Parathyroid adenoma (tissue), 2 donors: ENCODE results near the gene IREB2.

Experiments used
- H2AFZ ChIP-seq: fragments of 300-600 bp; sonication (generic); one replicate; pipeline ENCODE4 v1.7.0; 2017; ENCODE audit warnings: antibody characterized with exemption, mild to moderate bottlenecking
- H3K27ac ChIP-seq: fragments of 300-600 bp; sonication (generic); one replicate; pipeline ENCODE4 v1.7.0; 2017
- H3K27me3 ChIP-seq: fragments of 300-600 bp; sonication (generic); one replicate; pipeline ENCODE4 v1.7.0; 2017; ENCODE audit warnings: low read length; ENCODE audit not compliant: control insufficient read depth, insufficient read depth
- H3K36me3 ChIP-seq: fragments of 300-600 bp; sonication (generic); one replicate; pipeline ENCODE4 v1.7.0; 2017; ENCODE audit warnings: low read length; ENCODE audit not compliant: control insufficient read depth, insufficient read depth
- H3K4me1 ChIP-seq: fragments of 300-600 bp; sonication (generic); one replicate; pipeline ENCODE4 v1.7.0; 2017; ENCODE audit warnings: control low read depth
- H3K4me2 ChIP-seq: fragments of 300-600 bp; sonication (generic); one replicate; pipeline ENCODE4 v1.7.0; 2017; ENCODE audit warnings: low read length
- H3K4me3 ChIP-seq: fragments of 300-600 bp; sonication (generic); one replicate; pipeline ENCODE4 v1.7.0; 2017; ENCODE audit warnings: low read depth, low read length
- H3K79me2 ChIP-seq: fragments of 300-600 bp; sonication (generic); one replicate; pipeline ENCODE4 v1.7.0; 2017; ENCODE audit warnings: control low read depth
- H3K9ac ChIP-seq: fragments of 300-600 bp; sonication (generic); one replicate; pipeline ENCODE4 v1.7.0; 2017; ENCODE audit warnings: mild to moderate bottlenecking
- H3K9me3 ChIP-seq: fragments of 300-600 bp; sonication (generic); one replicate; pipeline ENCODE4 v1.7.0; 2017; ENCODE audit warnings: low read length; ENCODE audit not compliant: control insufficient read depth
- CTCF ChIP-seq: fragments of 300-600 bp; sonication (generic); IDR thresholded peaks from one replicate; pipeline ENCODE4 v1.7.0; 2017; ENCODE audit warnings: antibody characterized with exemption, mild to moderate bottlenecking
- donor health status: primary hyperparathyroidism.

The IREB2 gene

GRCh38 chr15:78456426-78456825 is 18.4 kb downstream of the IREB2 start:
- H3K27ac ChIP-seq, result no peak overlapping the region
- no peaks in the 10 kb centered on the region for H3K36me3 ChIP-seq
- no peak overlapping the region for H2AFZ ChIP-seq
- no peaks in the 10 kb centered on the region for H3K27me3 ChIP-seq
- no peak overlapping the region for H3K4me2 ChIP-seq
- H3K4me3 ChIP-seq, result no peak overlapping the region
- H3K4me1 ChIP-seq, result no peaks in the 10 kb centered on the region
- peaks cover 37% of the 10 kb centered on the region for H3K79me2 ChIP-seq
- TF ChIP-seq CTCF, result no peak
- no peaks in the 10 kb centered on the region for H3K9me3 ChIP-seq
- H3K9ac ChIP-seq, result no peak overlapping the region

DNA sequence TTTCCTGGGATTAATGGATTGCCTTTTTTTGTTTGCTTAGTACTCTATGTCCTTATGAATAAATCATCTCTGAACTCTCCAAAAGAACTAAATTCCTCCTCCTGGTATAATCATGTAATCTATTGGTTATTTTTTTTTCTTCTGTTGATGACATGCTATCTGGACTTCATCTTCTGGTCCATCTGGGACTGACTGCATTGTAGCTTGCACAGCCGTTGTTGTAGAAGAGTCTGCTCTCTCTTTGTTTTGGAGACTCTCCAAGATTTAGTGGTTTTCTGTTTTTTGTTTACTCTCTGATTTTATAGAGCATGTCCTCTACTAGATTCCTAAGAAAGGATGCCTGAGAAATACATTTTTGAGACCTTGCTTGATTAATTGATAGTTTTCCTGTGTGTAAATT is 19.1 kb downstream of the IREB2 start:
- H3K4me2 ChIP-seq, result no peak overlapping the region
- H3K27ac ChIP-seq, result no peak overlapping the region
- H3K4me3 ChIP-seq, result no peak overlapping the region
- TF ChIP-seq CTCF, result no peak
- H3K9me3 ChIP-seq, result no peaks in the 10 kb centered on the region
- no peak overlapping the region for H2AFZ ChIP-seq
- H3K27me3 ChIP-seq, result no peaks in the 10 kb centered on the region
- H3K4me1 ChIP-seq, result no peaks in the 10 kb centered on the region
- peaks cover 30% of the 10 kb centered on the region for H3K79me2 ChIP-seq
- H3K9ac ChIP-seq, result no peak overlapping the region
- H3K36me3 ChIP-seq, result no peaks in the 10 kb centered on the region

DNA sequence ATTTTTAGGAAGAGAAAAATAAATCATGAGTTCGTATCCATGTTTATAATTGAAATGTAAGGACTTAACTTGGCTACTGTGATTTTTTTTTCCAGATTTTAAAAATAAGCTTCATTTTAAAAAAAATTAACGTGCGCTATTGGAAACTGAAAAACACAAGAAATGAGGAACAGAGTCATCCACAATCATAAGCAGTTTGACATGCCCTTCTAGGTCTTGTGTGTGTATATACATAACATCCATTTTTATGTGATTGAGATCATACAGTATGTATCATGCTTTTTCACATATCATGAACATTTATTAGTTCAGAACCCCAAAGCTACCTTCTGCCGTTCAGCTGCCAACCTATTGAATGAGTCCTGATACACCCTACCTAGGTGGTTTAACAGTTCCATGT is 22.7 kb downstream of the IREB2 start:
- H3K9ac ChIP-seq, result no peak overlapping the region
- no peaks in the 10 kb centered on the region for H3K27me3 ChIP-seq
- no peak overlapping the region for H2AFZ ChIP-seq
- H3K79me2 ChIP-seq, result peaks cover 6% of the 10 kb centered on the region
- H3K27ac ChIP-seq, result no peak overlapping the region
- no peak for TF ChIP-seq CTCF
- no peaks in the 10 kb centered on the region for H3K36me3 ChIP-seq
- no peaks in the 10 kb centered on the region for H3K9me3 ChIP-seq
- H3K4me3 ChIP-seq, result no peak overlapping the region
- H3K4me2 ChIP-seq, result no peak overlapping the region
- H3K4me1 ChIP-seq, result no peaks in the 10 kb centered on the region

- H3K4me2 ChIP-seq, result no peak overlapping the region
- no peaks in the 10 kb centered on the region for H3K4me1 ChIP-seq
- TF ChIP-seq CTCF, result no peak
- peaks cover 6% of the 10 kb centered on the region for H3K79me2 ChIP-seq
- H2AFZ ChIP-seq, result no peak overlapping the region
- no peaks in the 10 kb centered on the region for H3K27me3 ChIP-seq
- H3K36me3 ChIP-seq, result no peaks in the 10 kb centered on the region
- no peak overlapping the region for H3K9ac ChIP-seq
- no peak overlapping the region for H3K27ac ChIP-seq
- no peaks in the 10 kb centered on the region for H3K9me3 ChIP-seq
- H3K4me3 ChIP-seq, result no peak overlapping the region
Observed at GRCh38 chr15:78461171-78461888, 23.3 kb downstream of the IREB2 start.

- no peak overlapping the region for H3K27ac ChIP-seq
- H3K4me1 ChIP-seq, result no peaks in the 10 kb centered on the region
- no peak overlapping the region for H3K4me3 ChIP-seq
- TF ChIP-seq CTCF, result no peak
- no peaks in the 10 kb centered on the region for H3K36me3 ChIP-seq
- H3K4me2 ChIP-seq, result no peak overlapping the region
- no peaks in the 10 kb centered on the region for H3K79me2 ChIP-seq
- H3K9me3 ChIP-seq, result no peaks in the 10 kb centered on the region
- H3K27me3 ChIP-seq, result no peaks in the 10 kb centered on the region
- H2AFZ ChIP-seq, result no peak overlapping the region
- H3K9ac ChIP-seq, result no peak overlapping the region
Observed at GRCh38 chr15:78469031-78469430, 31.0 kb downstream of the IREB2 start.
